NCI-H2196 (cell line): Measurements from ENCODE around the gene RAP1GDS1.
"Not testable (repeated sequence)": the region's sequence is repeated elsewhere in the genome, so short reads cannot be mapped to it uniquely, and the experiment has no call there.

Source experiments
- DNase-seq: peaks from one replicate; lab custom pipeline; 2025; ENCODE audit not compliant: unreplicated experiment; lab: John Stamatoyannopoulos, UW

Gene RAP1GDS1

DNA sequence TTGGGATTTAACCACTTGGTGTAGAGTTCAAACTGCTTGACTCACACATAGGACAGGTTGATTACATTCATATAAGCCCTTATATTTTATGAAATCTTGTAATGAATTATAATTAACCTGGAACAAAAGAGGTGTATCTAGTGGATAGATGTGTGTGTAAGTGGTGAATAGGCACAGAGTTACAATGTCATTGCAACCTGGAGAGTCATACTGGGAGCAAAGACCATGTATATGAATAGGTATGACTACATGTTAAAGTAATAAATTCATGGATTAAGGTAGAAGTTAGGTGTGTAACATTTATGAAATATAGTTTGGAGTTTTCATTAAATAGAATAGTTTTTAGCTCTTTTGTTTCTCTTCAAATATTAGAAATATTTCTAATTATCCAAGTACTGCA lies 26.1 kb downstream of the RAP1GDS1 start:
- no peak for DNase-seq

DNA sequence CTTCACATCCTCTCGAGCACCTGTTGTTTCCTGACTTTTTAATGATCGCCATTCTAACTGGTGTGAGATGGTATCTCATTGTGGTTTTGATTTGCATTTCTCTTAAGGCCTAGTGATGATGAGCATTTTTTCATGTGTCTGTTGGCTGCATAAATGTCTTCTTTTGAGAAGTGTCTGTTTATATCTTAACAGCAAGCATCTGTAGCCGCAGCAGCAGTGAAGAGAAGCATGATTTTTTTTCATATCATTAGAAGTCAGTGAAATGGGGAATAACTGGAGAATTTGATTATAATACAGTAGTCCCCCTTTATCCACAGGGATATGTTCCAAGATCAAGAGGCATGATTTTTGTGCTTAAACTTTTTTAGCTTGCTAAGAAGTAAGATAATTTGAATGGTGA lies 27.5 kb downstream of the RAP1GDS1 start:
- DNase-seq: not testable (repeated sequence)

DNA sequence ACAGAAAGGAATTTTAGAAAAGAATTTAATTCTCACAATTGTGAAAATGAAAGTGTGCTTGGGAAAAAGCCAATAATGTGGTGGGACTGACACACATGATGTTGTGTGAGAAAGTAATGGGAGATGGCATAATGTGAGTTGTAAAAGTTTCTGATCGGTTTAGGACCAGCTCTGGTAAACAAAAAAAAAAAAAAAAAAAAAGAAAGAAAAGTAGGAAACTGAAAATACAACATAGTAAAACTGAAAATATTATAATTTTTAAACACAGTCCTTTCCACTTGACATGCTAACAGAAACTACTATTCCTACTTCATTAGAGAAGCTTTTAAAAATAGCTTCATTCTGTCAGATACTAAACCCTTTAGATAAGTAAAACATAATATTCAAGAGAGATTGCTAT lies 28.2 kb downstream of the RAP1GDS1 start:
- DNase-seq: no peak

DNA sequence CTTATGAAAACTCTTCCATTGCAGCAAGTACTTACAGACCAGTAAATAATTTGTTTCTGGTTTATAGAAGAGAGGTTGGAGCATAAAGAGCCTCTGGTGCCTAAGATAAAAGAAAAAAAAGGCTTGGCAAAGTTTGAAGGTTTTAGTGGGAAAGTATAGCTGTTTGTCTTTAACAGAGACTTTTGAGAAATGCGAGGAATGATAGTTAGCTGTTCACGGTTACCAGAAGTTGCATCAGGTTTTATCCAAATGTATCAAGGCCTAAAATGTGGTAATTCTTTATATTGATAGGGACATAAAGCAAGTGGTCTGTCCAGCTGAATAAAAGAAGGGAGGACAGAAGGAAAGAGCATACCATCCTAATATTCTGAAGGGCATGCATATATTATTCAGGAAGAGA lies 29.3 kb downstream of the RAP1GDS1 start:
- DNase-seq: no peak

DNA sequence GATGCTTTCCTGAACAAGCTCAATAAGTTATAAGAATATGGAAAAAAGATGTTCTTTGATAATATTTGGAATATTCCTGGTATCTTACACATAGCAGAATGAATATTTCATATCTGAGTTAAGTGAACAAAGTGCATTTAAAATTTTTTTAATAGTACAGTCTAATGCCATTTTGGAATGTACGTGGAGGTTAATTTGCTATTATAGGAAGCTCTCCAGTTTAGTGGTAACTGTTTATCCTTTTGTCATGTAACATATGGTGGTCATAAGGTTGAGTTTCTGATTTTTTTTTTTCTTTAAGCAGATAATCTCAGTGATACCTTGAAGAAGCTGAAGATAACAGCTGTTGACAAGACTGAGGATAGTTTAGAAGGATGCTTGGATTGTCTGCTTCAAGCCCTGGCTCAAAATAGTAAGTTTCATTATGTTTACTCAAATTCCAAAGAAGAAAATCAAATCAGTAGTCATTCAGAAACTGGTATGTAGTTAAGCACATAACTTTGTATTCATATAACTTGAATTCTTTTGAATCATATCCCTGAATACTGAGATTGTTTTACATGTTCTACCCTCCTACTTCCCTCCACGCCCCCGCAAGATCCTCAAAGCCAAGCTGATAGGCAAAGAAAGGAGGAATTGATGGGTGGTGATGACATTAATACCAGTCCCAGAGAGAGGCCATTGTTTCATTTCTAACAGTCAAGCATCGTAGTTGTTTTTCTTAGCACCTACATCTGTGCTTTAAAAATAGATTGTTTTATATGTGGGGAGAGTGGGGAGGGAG lies 32.1 kb downstream of the RAP1GDS1 start:
- no peak for DNase-seq

DNA sequence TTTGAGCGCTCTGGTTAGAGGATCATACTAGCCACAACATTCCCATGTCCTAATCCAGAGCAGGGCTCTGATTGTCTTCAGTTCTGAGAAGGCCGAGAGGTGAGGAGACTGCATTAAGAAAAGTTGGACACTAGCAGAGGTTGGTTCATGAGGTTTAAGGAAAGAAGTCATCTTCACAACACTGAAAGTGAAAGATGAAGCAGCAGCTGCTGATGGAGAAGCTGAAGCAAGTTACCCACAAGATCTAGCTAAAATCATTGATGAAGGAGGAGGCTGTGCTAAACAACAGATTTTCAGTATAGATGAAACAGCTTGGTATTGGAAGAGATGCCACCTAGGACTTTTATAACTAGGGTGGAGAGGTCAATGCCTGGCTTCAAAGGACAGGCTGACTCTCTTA lies 36.8 kb downstream of the RAP1GDS1 start:
- no peak for DNase-seq

DNA sequence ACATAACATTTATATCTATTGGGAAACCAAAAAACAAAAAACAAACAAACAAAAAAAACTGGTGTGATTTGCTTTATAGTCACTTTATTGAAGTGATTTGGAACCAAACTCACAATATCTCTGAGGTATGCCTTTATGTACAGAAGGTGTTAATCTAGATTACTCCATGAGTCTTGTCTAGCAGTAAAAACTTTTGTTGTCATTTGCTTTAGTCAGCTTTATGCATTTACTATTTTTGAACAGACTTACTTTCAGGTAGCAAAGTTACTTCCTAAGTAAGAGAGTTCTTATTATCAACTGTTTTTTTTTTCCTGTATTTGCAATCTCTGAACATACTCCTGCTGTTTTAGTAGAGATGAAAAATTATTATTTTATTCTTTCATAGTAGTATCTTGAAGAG lies 39.5 kb downstream of the RAP1GDS1 start:
- DNase-seq: no peak

DNA sequence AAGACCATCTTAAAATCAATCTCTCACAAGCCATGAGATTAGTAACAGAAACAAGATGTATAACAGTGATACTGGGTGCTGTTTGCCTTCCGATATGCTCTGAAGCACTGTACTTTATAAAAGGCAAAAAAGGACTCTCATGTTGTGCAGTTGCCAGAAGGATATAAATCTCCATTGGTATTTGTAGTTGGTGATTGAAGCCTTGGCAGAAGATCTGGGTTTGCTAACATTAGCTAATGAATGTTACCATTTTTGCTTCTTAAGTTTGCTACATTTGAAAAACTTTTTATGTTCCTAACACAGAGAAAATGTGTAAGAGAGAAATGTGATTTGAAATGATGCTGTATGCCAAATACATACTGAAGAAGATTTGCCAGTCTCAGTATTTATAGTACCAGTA lies 44.4 kb downstream of the RAP1GDS1 start:
- no peak for DNase-seq

DNA sequence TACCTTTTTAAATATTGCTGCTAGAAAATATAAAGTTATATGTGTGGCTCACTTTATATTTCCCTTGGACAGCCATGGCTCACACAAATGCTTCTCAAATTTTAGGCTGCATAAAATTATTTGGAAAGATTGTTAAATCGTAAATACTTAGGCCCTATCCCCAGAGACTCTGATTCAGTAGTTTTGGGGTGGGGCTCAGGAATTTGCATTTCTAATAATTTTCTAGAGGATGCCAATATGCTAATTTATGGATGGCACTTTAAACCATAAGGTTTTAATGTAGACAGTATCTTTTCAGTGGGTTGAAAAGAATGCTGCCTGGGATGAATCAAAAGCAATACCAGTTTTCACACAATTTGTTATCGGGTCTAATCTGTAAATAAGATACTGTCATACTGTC lies 49.7 kb downstream of the RAP1GDS1 start:
- no peak for DNase-seq

DNA sequence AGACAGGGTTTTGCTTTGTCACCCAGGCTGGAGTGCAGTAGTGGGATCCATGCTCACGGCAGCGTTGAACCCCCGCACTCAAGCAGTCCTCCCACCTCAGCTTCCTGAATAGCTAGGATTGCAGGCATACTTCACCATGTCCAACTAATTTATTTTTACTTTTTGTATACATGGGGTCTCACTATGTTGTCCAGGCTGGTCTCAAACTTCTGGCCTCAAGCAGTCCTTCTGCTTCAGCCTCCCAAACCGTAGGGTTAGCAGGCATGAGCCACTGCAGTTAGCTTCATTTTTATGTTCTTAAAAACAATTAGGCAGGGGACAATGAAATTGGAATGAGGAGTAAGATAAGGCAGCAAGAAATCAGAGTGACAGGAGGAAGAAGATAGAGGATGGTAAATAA lies 50.5 kb downstream of the RAP1GDS1 start:
- DNase-seq: no peak

DNA sequence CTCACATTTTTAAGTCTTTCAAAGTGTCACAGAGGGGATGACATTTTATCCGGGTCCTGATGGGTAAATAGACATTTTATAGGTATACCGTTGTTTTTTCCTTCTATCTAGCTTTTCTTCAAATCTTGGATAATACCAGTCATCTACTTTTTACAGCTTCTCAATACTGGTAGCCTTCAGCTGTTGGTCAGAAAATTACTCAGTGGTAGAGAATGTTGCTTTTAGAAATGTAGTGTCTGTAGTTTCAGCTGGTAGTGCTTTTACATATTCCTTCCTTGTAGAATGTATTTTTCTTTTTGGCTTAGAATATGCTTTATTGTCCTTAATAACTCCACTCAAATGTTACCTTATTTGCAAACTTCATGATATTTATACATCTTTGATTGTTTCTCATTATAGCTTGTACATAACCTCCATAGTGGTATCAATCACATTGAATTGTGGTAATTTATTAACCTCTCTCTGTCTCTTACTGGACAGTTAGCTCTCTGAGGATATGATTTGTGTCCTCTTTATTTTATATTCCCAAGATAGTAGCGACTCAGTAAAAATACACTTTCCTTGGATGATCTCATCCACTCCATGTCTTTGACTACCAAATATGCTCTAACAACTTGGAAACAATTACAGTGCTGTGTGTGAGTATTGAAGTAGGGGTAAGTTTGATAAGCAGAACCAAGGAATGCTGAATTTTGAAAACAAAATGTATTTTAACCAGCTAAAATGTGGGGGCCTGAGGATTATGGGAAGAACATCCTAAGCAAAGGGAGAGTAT lies 53.8 kb downstream of the RAP1GDS1 start:
- no peak for DNase-seq

DNA sequence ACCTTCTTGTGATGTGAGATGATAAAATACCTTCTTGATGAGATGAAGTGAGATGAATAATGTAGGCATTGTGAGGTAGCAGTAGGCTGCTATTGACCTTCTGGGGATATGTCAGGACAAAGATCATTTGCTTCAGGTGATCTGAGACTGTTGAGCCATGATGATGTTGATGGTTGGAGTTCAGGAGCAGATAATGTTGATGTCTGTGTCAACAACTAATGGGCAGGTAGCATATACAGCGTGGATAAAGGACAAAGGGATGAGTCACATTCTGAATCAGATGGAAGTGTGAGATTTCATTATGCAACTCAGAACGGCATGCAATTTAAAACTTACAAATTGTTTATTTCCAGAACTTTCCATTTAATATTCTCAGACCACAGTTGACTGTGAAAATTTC lies 57.3 kb downstream of the RAP1GDS1 start:
- DNase-seq: no peak

DNA sequence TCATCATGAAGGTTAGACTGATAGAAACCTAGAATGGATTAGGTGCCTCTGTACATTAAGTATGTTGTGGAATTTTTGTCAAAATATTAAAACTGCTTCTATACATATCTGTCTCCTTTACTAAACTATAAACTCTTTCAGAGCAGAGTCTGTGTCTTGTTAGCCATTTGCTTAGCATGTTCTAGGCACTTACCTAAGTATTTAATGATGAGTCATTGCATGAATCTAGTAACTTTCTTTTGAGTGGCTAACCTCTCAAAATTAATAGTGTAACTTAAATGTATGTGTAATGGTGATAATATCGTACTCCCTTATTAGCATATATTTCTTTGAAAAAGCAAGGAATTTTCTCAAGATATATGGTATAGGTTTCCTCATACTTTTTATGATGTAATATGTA lies 57.8 kb downstream of the RAP1GDS1 start:
- no peak for DNase-seq

DNA sequence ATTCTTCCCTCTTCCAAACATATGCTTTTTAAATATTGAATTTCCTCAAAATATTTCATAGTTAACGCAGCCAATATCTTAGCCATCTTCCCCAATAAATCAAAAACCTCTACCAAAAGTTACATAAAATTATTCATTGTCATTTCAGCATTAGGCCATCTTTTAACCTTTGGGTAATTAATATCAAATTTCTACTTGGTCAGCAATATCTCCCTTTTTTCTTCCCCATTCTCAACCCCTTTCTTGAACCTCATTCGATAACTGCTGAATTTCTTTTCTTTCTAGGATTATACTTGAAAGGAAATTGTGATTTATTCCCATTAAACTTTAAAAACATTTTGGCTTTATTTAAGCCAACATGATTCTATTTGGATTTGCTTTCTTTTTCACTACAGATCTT lies 65.0 kb downstream of the RAP1GDS1 start:
- no peak for DNase-seq

DNA sequence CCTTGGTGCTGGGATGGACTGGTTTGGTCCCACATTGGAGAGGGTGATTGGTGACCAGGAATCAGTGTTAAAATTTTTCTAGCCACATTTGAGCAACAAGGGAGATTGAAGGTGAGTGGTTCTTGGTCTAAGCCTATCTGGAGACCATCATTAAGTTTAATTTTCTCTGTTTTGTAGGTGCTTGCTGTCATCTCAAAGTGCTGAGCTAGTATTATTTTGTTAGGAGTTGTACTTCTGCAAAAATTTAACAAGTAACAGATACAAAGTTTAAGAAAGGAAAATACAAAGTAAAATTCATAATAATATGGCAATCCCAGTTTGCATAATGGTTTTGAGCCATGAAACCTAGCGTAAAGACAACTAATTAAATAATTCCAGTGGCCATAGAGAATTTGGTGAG lies 66.5 kb downstream of the RAP1GDS1 start:
- DNase-seq: no peak

DNA sequence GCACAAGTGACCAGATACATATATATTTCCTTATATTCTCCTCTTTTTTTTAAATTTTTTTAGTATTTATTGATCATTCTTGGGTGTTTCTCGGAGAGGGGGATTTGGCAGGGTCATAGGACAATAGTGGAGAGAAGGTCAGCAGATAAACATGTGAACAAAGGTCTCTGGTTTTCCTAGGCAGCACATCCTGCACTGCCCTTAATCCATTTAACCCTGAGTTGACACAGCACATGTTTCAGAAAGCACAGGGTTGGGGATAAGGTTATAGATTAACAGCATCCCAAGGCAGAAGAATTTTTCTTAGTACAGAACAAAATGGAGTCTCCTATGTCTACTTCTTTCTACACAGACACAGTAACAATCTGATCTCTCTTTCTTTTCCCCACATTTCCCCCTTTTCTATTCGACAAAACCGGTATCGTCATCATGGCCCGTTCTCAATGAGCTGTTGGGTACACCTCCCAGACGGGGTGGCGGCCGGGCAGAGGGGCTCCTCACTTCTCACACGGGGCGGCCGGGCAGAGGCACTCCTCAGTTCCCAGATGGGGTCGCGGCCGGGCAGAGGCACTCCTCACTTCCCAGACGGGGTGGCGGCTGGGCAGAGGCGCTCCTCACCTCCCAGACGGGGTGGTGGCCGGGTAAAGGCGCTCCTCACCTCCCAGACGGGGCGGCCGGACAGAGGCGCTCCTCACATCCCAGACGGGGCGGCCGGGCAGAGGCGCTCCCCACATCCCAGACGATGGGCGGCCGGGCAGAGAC lies 68.9 kb downstream of the RAP1GDS1 start:
- DNase-seq: not testable (repeated sequence)

DNA sequence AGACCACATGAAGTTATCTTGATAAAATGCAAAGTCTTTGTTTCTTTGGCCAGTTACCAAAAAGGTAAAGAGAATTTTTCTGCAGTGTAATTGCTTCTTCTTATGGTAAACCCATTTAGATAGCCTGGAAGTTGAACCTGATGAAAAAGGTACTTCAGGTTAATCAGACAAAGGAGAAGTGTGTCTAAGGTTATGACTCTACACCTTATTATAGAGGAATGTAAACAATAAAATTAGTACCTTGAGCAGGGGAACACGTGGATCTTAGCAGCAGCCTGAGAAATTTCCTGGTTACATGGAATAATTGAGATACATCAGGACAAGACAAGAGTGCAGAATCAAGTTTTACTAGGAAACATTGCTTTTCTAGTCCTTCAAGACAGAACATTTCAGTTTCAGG lies 70.8 kb downstream of the RAP1GDS1 start:
- no peak for DNase-seq

DNA sequence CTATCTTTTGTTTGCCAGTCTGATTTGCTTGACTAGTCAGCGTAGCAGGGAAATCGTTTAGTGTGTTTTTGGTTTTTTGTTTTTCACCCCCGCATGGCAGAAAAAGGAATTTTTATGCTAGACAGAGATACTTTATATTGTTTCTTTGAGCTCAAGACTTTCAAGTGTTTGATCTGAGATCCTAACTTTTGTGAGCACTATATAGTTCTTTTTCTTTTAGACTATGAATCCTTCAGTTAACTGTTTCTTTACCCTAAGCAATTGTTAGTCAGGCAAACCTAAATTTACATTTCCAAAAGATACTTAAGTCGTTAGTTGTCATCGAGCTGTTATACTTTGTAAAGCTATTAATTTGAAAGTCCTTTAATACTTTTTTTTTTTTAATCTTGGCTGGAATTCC lies 73.3 kb downstream of the RAP1GDS1 start:
- DNase-seq: no peak

DNA sequence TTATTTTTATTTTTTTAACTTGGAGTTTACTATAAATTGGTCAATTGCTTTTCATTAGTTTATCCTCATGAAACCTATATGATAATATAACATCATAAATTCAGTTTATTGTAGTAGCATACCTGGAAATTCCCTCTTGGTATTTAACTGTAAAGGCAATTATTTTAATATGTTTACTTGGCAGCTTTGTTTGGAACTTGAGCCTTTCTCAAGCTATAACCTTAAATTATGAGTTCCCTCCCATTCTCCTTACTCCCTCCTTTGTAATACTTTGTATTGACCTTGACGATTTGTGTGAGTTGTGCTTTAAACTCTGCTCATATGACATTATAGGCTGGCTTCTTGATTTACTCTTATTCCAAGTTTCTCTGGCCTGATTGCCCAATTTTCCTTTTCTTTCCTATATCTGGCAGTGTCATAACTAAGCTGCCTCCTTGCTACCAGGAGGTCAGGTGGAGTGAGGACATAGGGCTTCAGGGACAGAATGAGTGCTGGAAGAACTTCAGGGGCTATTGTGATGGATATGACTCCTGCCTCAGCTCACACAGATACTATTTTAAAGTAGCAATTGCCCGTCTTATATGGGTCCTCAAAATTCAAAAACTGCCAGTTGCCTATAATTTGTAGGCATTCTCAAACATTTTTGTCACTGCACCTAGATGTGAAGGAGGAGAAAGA lies 77.7 kb downstream of the RAP1GDS1 start:
- DNase-seq: no peak

DNA sequence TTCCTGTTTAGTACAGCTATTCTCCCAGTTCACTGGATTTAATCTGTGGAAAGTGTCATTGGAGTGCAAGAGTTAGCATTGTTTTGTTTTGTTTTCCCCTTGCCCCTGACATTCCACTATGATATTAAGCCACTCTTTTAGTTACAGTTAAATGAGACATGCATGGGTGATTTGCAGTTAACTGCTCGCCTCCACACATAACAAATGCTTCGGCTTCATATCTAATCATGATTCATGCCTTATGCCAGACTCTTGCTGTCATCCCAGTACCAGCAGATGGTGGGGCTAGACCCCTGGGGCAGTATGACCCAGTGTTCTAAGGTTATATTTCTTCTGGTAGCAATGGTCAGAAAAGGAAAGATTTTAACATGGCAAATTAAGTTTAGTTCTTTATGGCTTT lies 80.1 kb downstream of the RAP1GDS1 start:
- DNase-seq: no peak

DNA sequence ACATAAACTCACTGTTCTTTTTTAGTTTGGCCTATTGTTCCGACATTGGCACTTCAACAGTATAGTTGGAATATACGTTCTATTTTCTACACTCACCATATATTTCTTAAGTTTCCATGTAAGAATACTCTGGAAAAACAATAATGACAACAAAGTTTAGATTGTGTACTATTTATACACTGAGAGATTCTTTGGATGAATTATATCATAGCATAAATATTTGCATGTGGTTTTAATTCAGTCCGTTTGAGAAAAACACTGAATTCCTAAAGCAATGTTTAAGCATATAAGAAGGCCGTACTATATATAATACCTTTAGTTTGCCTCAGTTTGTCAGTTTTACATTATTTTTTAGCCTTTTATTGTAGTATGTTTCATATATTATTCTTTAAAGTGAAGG lies 82.4 kb downstream of the RAP1GDS1 start:
- DNase-seq: no peak
